Stimulated activated CD4-positive, alpha-beta T cell treated with anti-CD3 and anti-CD28 coated beads, Interleukin-12 subunit alpha, Interleukin-12 subunit beta, amount 100 ng/mL, for 48 hours (primary cell): ENCODE measurements around the gene C6orf89.

Experiments
- DNase-seq, 3 donors: peaks; one replicate each; pipeline ENCODE4 v3.0.0-alpha.2; 2020; ENCODE audit warnings: low read depth in 2 of 3, low spot score in 1 of 3

Gene C6orf89

DNA sequence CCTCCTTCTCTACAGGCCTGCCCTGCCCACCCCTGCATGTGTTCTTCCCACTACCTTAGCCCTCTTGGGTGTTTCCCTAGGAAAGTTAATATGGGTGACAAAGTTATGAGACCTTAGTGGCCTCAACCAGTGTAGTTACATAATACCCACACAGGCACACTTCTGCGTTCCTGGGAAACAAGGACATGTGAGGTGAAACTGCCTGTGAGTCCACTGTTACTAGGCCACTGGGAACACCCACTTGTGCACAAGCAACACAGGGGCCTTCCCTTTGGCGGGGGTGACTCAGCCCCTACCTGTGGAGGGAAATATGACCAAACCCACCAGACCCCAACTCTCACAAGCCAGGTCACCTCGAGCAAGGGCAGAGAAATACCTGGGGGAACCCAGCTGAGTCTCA is 81.5 kb downstream of the C6orf89 start:
- DNase-seq: no peak

DNA sequence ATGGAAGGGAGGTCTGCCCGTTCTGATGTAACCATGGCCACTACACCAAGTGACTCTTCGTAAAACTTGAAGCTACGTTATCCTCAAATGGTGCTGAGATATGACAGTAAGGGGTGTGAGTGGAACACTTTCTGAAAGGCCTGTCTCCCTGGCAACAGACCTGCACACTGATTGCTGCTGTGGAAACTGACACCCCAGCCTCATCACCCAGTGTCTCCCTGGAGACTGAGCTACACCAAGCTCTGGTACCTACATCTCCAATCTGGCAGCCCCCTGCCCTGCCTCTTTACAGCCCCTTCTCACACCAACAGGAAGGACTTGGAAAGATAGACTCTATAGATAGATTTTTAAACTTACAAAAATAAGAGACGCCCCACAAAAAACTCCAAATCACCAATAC is 82.0 kb downstream of the C6orf89 start:
- DNase-seq: no peak

DNA sequence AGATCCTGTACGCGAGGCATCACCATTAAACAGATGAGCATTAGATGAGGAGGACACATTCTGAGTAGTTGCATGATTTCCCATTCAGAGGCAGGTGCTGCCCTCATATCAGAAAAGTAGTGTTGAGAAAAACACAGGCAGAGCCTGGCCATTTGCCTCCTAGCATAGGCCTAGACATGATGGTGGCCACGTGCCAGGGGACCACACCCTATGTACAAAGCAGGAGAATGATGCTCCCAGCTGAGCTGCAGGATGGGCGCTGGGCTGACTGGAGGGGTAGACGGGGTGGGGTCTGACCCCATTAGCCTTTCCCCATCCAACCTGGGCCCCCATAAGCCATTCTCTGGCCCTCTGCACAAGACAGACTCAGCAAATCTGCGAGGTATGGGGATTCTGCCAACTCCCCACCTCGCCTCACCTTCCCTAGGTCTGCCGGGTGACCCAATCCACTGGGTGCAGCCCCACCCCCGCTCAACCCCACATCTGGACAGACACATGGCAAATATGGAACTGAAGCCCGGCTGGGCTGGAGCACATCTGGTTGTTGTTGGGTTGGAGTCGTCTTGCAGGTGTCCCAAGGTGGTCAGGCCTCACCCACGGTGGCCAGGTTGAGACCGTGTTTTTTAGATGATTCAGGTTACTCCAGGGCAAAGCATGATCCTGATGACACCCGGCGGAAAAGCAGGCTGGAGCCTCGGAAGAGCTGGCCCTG is 82.7 kb downstream of the C6orf89 start:
- no peak for DNase-seq

DNA sequence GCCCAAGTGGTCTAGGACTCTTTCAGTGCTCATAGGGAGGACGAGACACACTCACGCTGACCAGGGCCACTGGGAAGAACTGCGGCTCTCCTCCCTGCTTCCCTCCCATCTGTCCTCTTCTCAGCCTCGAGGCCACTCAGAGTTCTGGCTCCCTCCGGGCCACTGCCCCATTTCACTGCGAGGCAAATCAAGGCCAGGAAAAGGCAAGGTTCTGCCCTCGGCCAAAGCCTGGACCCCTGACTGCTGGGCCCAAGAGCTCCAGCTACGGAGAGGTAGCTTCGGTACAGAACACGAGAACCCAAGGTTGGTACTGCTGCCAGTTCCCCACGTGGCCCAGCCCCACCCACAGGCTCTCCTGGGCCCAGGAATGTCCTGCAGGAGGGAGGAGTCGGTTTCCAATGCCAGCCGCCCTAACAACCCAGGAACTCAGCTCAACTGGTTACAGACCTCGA is 83.5 kb downstream of the C6orf89 start:
- no peak for DNase-seq

DNA sequence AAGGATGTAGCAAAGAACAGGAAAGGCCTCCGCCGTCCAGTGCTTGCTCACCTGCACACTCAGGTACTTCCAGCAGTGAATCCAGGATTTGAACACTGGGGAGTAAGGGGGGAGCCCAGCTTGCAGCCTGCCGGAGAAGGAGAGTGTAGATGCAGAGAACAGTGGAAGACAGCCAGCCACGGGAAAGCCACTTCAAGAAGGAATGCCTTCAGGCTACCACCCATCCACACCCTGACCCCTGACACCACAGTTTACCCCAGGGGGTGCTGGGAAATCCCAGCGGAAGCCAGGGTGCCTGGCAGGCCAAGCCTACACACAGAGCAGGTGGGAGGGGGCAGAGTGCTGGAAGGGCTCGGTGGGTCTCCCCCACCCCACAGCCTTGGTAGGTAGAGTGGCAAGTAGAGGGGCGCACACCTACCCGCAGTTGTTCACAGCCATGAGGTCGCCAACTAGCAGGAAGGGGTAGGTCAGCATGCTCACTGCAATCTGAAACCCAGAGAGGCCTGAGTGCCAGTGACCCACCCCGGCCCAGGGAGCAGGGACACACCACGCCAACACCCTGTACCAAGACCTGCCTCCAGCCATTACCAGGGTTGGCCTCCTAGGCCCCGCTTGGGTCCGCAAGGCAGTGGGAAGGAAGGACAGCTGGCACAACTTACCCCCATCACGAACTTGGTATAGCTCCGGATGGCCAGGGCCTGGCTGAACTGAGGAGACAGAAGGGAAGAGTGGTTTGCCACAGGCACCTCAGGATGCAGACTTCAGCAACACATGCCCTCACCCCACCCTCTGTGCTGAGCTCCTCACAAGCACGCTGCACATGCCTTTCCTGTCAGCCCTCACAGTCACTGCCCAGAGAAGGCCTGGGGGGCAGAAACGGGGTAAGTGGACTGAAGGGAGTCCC is 84.5 kb downstream of the C6orf89 start:
- DNase-seq: no peak

DNA sequence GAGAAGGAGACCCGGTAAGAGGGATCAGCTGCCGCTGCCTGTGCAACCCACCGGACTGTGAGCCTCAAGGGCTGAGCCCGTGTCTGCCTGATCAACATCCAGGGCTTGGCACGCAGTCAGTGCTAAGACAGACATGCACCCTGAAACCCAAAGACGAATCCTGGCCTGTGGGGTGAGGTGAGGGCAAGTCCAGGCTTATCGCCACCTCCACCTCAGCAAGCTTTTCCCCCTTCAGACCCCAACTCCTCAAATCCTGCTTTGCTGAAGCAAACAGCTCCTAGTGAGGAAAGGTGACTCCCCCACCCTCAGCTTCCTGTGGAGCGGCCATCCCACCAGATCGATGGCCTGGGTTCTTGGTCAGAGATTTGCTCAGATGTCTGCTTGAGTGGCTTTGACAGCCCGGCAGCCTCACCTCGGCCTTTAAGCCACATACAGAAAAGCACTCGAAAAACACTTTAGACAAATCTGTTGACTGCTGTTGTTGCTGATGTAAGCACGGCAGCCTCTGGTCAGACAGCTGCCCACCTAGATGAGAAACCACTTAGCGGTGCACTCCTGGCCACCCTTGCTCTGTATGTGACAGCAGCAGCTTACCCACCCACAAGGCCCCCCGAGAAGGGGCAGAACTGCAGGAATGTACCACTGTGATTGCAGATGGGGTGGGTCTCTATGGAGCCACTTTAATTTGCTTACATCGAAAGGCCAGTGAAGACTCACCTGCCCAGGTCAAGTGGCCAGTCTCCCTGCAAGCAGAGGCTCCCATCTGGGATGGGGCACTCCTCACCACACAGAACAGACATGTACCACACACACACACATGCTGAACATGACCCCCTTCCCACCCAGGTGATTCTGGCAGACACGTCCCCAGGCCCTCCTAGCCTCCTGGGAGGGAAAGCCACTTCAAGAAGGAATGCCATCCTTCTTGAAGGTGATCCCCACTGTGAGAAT is 85.4 kb downstream of the C6orf89 start:
- no peak for DNase-seq

DNA sequence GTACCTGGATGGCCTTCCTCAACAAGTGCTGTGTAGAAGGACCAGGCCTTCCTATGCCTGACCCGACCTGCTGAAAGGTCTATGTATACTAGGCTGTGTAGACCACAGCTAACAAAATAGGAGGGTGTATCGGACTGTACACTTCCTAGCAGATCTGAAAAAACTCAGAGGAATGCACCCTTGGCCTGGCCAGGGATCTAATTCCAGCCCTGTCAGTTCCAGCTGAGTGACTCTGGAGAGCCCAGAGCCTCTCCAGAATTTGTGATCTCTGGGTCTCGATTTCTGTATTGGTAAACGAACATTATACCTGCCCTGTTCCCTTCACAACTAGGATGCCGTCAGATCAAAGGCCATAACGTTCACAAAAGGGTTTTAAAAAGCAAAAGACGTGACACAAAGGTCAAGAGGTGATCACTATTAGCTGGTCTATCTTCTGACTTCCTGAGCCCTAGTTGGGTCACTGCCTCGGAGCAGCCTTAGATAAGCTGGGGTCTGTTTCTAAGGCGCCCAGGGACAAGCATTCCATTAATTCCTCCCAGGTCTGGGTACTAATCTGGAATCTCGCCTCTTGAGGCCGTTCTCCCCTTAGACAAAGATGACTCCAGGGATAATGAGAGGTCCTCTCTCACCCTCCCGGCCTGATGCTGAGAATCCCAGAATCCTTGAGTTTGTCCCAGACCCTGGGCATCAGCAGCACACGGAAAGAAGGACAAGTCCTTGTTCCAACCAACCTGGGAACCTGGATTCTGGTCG is 86.3 kb downstream of the C6orf89 start:
- no peak for DNase-seq

DNA sequence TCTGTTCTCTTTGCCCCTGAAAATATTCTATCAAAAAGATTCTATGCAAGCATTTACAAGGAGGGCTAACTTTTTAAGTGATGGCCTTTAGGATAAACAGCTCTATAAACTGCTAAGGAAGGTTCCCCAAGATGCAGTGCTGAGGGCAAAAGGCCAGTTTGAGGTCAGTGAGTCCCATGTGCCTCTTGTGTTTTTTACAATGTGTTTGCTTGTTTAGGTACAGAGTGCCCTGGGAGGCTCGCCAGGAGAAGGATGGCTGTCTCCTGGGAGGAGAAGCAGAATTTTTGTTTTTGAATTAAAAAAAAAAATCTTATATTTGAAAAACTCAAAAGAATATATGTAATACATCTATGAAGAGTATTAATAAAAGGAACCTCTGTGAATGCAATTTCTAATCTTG is 87.4 kb downstream of the C6orf89 start:
- no peak for DNase-seq

DNA sequence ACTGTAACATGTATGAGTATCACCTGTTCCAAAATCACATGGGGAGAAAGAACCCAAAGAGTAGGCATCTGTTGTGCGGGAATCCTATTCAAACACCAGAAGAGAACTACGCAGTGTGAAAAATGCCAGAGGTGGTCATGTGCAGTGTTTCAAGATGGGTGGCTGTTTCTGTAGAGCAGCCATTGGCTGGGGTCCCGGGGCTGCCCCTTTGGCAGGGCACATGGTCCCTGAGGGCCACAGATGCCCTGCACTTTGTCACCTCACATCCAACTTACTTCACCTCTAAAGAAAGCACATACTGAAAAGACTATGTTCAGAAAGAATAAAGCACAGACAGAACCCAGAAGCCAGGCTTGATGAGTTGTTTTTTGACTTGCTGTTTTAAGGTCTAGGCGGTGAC is 87.9 kb downstream of the C6orf89 start:
- no peak for DNase-seq

DNA sequence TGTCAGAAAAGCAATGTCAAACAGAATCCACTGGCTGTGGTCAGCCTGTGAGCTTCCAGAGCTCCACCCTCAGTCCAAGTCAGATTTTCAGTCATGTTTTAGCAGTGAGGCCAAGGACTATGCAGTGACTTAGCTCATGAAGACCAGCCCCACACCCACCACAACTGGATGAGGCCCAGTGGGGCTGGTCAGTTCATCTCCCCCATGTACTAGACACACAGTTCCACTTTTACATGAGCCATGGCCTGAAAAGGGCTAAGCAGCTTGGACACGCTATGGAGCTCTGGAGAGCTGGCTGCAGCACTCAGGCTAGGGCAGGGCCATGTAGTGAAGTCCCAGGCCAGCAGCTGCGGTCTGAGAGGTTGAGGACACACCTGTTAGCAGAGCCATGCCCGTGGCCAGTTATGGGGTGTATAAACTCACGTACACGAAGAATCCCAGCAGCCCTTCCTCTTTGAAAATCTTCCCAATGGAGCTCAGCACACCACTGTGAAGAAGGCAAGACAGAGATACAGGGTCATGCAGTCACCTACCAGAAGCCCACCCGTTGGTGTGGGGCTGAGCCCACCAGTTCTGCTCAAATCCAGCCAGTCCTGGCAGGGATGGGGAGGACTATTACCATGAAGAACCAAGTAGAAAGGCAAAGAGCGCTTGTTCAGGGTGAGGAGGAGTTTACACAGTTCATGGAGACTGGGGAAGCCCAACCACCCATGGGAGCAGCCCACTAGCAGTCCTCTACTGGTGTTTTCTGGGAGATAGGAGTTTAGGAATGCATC is 89.7 kb downstream of the C6orf89 start:
- no peak for DNase-seq

DNA sequence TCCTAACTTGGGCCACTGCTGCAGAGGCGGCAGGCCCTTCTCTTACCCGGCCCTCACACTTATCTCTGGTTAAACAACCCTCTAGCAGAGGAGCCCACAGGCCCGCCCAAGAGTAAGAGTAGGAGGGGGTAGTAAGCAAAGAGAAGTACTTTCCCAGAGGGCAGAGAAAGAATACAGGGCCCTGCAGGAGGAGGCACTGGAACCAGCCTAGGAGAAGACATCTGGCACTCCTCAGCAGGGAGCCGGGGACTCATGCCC is 90.2 kb downstream of the C6orf89 start:
- no peak for DNase-seq

DNA sequence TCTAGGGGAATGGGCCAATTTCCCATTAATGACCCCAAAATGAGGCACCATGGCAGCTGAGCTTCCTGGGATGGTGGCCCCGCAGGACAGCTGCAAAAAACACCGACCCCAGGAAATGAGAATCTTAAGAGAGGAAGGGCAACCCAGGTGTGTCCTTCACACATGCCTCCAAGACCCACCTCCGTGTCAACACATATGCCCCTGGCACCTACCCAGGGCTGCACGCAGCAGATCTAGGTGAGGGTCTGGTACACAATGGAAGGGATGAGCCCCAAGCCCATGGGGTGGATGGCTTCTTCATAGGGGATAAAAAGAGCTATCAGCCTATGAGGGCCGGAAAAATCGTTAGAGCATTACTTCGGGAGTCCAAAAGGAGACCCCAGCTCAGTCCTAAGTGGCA is 90.8 kb downstream of the C6orf89 start:
- no peak for DNase-seq

DNA sequence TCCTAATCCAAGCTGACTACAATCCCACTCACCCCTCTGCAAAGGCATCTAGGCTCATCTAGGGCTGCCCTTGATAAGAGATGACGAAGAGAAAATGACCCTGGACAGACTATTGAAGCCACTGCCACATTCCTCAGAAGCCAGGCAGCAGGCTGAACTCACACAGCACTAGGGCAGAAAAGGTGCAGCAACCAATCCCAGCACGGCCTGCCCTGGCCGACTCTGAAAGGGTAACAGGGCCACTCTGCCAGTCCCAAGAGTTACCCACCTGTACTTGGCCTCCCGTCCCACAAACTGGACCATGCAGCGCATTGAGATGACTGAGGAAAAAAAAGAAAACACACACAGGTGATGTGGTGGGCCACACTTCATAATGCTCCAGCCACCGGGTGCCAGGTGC is 91.2 kb downstream of the C6orf89 start:
- DNase-seq: no peak

DNA sequence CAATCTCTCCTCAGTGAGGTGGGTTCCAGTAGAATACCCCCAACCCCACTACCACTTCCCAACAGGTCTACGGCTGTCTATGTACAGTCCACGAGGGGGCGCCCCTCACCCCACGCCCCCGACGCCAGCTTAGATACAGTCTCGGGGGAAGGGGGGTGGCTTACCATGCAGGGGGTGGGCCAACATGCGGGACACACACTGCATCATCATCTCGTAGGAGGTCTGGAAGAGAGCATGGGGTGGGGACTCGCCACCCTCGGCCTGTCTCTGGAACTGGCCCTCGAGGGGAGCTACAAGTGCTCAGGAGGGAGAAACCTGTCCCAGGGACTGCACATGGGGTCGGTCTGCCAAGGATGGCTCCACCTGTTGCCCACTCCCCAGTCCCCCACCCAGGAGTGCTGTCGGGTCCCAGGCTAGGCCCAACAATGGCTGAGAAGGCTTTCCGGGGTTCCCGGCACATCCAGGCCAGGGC is 91.8 kb downstream of the C6orf89 start:
- DNase-seq: no peak
